ENCODE measurements around the gene FNDC3A.

DNA sequence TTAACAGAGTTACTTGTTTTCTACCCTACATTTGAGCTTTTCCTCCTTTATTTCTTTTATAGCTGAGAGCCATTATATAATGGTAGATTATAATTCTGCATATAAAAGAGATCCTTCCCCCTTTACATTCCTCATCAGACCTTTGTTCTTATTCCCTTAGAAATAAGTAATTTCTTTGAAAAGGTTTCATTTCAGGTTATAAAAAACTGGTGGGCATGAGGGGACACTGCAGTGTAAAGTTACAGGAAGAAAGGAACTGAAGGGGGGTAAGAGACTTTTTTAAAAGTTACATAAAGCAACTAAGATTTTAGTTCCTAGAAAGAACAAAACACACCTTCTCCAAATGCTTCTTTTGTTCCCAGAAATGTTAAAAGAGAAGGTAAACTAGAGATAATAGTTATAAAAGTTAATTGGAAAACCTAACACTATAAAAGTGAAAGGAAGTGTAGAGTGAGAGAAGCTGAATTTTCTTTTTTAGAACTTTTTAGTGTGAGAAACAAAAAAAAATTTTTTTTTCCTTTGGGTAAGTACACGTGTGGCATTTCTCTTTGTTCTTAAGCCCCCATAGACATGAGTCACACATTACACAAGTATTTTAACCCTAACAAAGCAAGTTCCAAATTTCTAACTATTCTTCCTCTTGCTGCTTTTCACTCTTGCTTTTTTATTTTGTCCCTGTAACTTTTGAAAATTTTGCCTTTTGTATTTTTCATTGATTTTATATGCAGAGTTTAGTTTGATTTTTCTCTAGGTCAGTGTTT, 138.0 kb downstream of the FNDC3A start:
- TF ChIP-seq EZH2 (IDR thresholded peaks at IDR 0.05; ENCODE audit: insufficient read depth, poor library complexity, severe bottlenecking), result no peak
- TF ChIP-seq EZH2phosphoT487 (IDR thresholded peaks at IDR 0.05; ENCODE audit: insufficient read depth, low read depth), result no peak
